ENCODE measurements around the gene SEMA4A. TPM values are rescaled to one million over a fixed set of nuclear protein-coding genes. Genes with fewer than 3 reads are reported as not detected.

The SEMA4A gene
- total RNA-seq, 1 experiment from 2014 or later, result 46.7 TPM

GRCh38 chr1:156149374-156150332 lies 3.7 kb upstream of the SEMA4A start:
- Histone ChIP-seq H3K9me3 (ENCODE audit: low read length) (no peaks in the 10 kb centered on the region), H3K4me2 (ENCODE audit: low read depth, low read length, poor library complexity, severe bottlenecking) (peak overlapping the region; percentile 93), H3K79me2 (ENCODE audit: low read length) (peaks cover 10% of the 10 kb centered on the region), H3K4me3 (ENCODE audit: low read length) (peak overlapping the region; percentile 78), H3K4me1 (ENCODE audit: low read length) (peaks cover 89% of the 10 kb centered on the region), H3K27ac (ENCODE audit: low read length) (peak overlapping the region; percentile 92), H3K9ac (ENCODE audit: low read length) (peak overlapping the region; percentile 78), H2AFZ (ENCODE audit: low read length) (peak overlapping the region; percentile 34; the same call in 1 of the 2 replicates), H3K9me2 (replicated peaks; ENCODE audit: insufficient read depth, low read length) (no peaks in the 10 kb centered on the region), H3K36me3 (ENCODE audit: insufficient read depth, low read length) (no peaks in the 10 kb centered on the region), H4K20me1 (ENCODE audit: insufficient read depth, low read depth, low read length) (no peaks in the 10 kb centered on the region), H3K27me3 (ENCODE audit: low read length) (no peaks in the 10 kb centered on the region)
- DNase-seq, result peak; percentile 92

GRCh38 chr1:156150333-156151011 lies 2.9 kb upstream of the SEMA4A start:
- no peaks in the 10 kb centered on the region for H3K9me2 ChIP-seq (replicated peaks; ENCODE audit: insufficient read depth, low read length)
- peak overlapping the region; percentile 78 for H3K9ac ChIP-seq (ENCODE audit: low read length)
- peak overlapping the region; percentile 78 for H3K4me3 ChIP-seq (ENCODE audit: low read length)
- peak; percentile 52 for DNase-seq
- H3K79me2 ChIP-seq (ENCODE audit: low read length), result peaks cover 18% of the 10 kb centered on the region
- peak overlapping the region; percentile 34; the same call in 1 of the 2 replicates for H2AFZ ChIP-seq (ENCODE audit: low read length)
- H4K20me1 ChIP-seq (ENCODE audit: insufficient read depth, low read depth, low read length), result no peaks in the 10 kb centered on the region
- H3K27ac ChIP-seq (ENCODE audit: low read length), result peak overlapping the region; percentile 92
- no peaks in the 10 kb centered on the region for H3K27me3 ChIP-seq (ENCODE audit: low read length)
- no peaks in the 10 kb centered on the region for H3K36me3 ChIP-seq (ENCODE audit: insufficient read depth, low read length)
- peaks cover 97% of the 10 kb centered on the region for H3K4me1 ChIP-seq (ENCODE audit: low read length)
- H3K4me2 ChIP-seq (ENCODE audit: low read depth, low read length, poor library complexity, severe bottlenecking), result peak overlapping the region; percentile 93
- no peaks in the 10 kb centered on the region for H3K9me3 ChIP-seq (ENCODE audit: low read length)

DNA sequence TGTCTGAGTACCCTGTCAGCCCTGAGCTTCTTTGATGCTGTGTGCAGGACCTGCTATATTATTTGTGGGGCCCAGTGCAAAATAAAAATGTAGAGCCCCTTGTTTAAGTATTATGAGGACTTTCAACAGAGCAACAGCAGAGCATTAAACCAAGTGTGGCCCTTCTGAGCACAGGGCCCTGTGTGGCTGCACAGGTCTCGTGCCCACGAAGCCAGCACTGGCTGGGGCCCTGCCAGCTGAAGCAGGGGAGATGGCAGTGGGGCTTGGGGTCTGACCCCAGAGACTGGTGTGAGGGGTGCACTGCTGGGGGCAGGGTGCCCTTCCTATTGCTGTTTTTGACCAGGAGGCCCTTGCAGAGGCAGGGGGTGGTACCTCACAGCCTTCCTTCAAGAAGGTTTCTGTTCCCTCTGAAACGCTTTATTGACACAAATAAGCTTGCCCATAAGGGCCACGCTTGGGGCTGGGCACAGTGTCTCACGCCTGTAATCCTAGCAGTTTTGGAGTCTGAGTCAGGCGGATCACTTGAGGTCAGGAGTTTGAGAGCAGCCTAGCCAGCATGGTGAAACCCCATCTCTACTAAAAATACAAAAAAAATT lies 2.2 kb upstream of the SEMA4A start:
- peak overlapping the region; percentile 78 for H3K4me3 ChIP-seq (ENCODE audit: low read length)
- H2AFZ ChIP-seq (ENCODE audit: low read length), result 0 out of 2 replicates have a peak overlapping the region, but pooled peaks have one; percentile 11
- peaks cover 100% of the 10 kb centered on the region for H3K4me1 ChIP-seq (ENCODE audit: low read length)

DNA sequence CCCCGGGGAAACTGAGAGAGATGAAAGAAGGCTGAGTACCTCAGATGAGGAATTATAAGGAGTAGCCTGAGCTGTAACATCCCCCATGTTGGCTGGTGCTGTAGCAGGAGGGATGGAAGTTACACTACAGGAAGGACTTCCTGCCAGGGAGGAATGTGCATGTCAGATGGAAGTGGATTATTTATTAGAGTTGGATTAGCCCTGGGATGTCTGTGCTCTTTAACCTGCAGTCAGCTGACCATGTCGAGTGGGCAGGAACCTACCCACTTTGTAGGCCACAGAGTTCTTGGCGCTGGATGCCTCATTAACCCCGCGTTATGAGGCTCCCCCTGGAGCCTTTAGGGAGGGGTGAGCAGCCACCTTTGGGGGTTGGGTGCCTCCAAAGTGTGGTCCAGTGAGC lies 757 bp upstream of the SEMA4A start:
- no peaks in the 10 kb centered on the region for H3K27me3 ChIP-seq (ENCODE audit: low read length)
- H3K36me3 ChIP-seq (ENCODE audit: insufficient read depth, low read length), result no peaks in the 10 kb centered on the region
- no peak for DNase-seq
- no peaks in the 10 kb centered on the region for H3K9me3 ChIP-seq (ENCODE audit: low read length)
- H4K20me1 ChIP-seq (ENCODE audit: insufficient read depth, low read depth, low read length), result no peaks in the 10 kb centered on the region
- peak overlapping the region; percentile 92 for H3K27ac ChIP-seq (ENCODE audit: low read length)
- no peak overlapping the region for H2AFZ ChIP-seq (ENCODE audit: low read length)
- H3K4me2 ChIP-seq (ENCODE audit: low read depth, low read length, poor library complexity, severe bottlenecking), result peak overlapping the region; percentile 93
- H3K9ac ChIP-seq (ENCODE audit: low read length), result peak overlapping the region; percentile 78
- H3K4me3 ChIP-seq (ENCODE audit: low read length), result peak overlapping the region; percentile 37; the same call in 1 of the 2 replicates
- peaks cover 21% of the 10 kb centered on the region for H3K79me2 ChIP-seq (ENCODE audit: low read length)
- no peaks in the 10 kb centered on the region for H3K9me2 ChIP-seq (replicated peaks; ENCODE audit: insufficient read depth, low read length)
- H3K4me1 ChIP-seq (ENCODE audit: low read length), result peaks cover 96% of the 10 kb centered on the region

More for the DNA sequence above, 2.2 kb upstream of the SEMA4A start:
- H3K9me3 ChIP-seq (ENCODE audit: low read length), result no peaks in the 10 kb centered on the region
- no peaks in the 10 kb centered on the region for H3K9me2 ChIP-seq (replicated peaks; ENCODE audit: insufficient read depth, low read length)
- H3K27me3 ChIP-seq (ENCODE audit: low read length), result no peaks in the 10 kb centered on the region
- H3K36me3 ChIP-seq (ENCODE audit: insufficient read depth, low read length), result no peaks in the 10 kb centered on the region
- H3K9ac ChIP-seq (ENCODE audit: low read length), result peak overlapping the region; percentile 78
- peak; percentile 58 for DNase-seq
- peak overlapping the region; percentile 92 for H3K27ac ChIP-seq (ENCODE audit: low read length)
- H3K79me2 ChIP-seq (ENCODE audit: low read length), result peaks cover 21% of the 10 kb centered on the region
- no peaks in the 10 kb centered on the region for H4K20me1 ChIP-seq (ENCODE audit: insufficient read depth, low read depth, low read length)
- peak overlapping the region; percentile 93 for H3K4me2 ChIP-seq (ENCODE audit: low read depth, low read length, poor library complexity, severe bottlenecking)

DNA sequence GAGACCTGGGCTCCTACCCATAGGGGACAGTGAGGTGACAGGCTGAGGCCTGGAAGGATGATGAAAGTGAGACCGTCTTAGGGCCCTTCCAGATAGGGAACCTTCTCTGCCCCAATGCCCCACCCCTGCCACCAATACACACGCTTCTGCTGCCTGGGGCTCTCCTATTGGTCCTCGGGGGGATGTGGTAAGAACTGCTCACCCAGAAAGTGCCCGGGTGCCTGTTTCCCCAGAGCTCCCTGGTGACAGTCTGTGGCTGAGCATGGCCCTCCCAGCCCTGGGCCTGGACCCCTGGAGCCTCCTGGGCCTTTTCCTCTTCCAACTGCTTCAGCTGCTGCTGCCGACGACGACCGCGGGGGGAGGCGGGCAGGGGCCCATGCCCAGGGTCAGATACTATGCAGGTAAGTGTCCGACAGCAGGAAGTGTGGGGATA lies 948 bp downstream of the SEMA4A start:
- Histone ChIP-seq H3K4me3 (ENCODE audit: low read length) (peak overlapping the region; percentile 88), H3K27ac (ENCODE audit: low read length) (peak overlapping the region; percentile 92), H3K36me3 (ENCODE audit: insufficient read depth, low read length) (no peaks in the 10 kb centered on the region), H3K4me1 (ENCODE audit: low read length) (peaks cover 82% of the 10 kb centered on the region), H3K9ac (ENCODE audit: low read length) (peak overlapping the region; percentile 86), H3K9me2 (replicated peaks; ENCODE audit: insufficient read depth, low read length) (no peaks in the 10 kb centered on the region), H3K4me2 (ENCODE audit: low read depth, low read length, poor library complexity, severe bottlenecking) (peak overlapping the region; percentile 93), H3K27me3 (ENCODE audit: low read length) (no peaks in the 10 kb centered on the region), H3K79me2 (ENCODE audit: low read length) (peaks cover 21% of the 10 kb centered on the region), H2AFZ (ENCODE audit: low read length) (peak overlapping the region; percentile 82), H3K9me3 (ENCODE audit: low read length) (no peaks in the 10 kb centered on the region), H4K20me1 (ENCODE audit: insufficient read depth, low read depth, low read length) (no peaks in the 10 kb centered on the region)
- DNase-seq, result peak; percentile 93

GRCh38 chr1:156155756-156156510 lies 2.5 kb downstream of the SEMA4A start:
- Histone ChIP-seq H3K4me3 (ENCODE audit: low read length) (peak overlapping the region; percentile 88), H3K27me3 (ENCODE audit: low read length) (no peaks in the 10 kb centered on the region), H4K20me1 (ENCODE audit: insufficient read depth, low read depth, low read length) (no peaks in the 10 kb centered on the region), H3K79me2 (ENCODE audit: low read length) (peaks cover 21% of the 10 kb centered on the region), H3K9me2 (replicated peaks; ENCODE audit: insufficient read depth, low read length) (no peaks in the 10 kb centered on the region), H3K4me2 (ENCODE audit: low read depth, low read length, poor library complexity, severe bottlenecking) (peak overlapping the region; percentile 93), H3K9ac (ENCODE audit: low read length) (peak overlapping the region; percentile 86), H3K4me1 (ENCODE audit: low read length) (peaks cover 66% of the 10 kb centered on the region), H3K9me3 (ENCODE audit: low read length) (no peaks in the 10 kb centered on the region), H3K27ac (ENCODE audit: low read length) (no peak overlapping the region), H3K36me3 (ENCODE audit: insufficient read depth, low read length) (no peaks in the 10 kb centered on the region), H2AFZ (ENCODE audit: low read length) (no peak overlapping the region)
- DNase-seq, result no peak

DNA sequence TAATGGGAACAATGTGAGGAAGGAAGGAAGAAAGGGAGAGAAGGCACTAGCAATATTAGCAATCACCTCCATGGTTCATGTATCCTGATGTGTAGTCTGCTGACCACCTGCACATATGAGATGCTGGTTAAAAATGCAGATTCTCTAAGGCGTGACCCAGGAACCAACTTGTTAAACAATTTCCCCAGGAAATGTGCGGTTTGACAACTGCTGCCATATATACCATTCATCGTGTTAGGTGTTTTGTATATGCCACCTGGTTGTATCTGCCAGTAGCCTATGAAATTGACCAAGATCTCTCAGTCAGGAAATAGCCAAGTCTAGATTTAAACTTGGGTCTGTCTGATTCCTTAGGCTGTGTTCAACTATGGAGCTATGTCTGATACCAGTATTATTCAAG lies 4.1 kb downstream of the SEMA4A start:
- peaks cover 16% of the 10 kb centered on the region for H3K79me2 ChIP-seq (ENCODE audit: low read length)
- H3K4me1 ChIP-seq (ENCODE audit: low read length), result peaks cover 51% of the 10 kb centered on the region
- no peaks in the 10 kb centered on the region for H3K9me2 ChIP-seq (replicated peaks; ENCODE audit: insufficient read depth, low read length)
- H3K4me2 ChIP-seq (ENCODE audit: low read depth, low read length, poor library complexity, severe bottlenecking), result peak overlapping the region; percentile 8
- H3K27me3 ChIP-seq (ENCODE audit: low read length), result no peaks in the 10 kb centered on the region
- H3K36me3 ChIP-seq (ENCODE audit: insufficient read depth, low read length), result 0 out of 2 replicates have a peak, but pooled peaks cover 5% of the 10 kb centered on the region
- H3K9me3 ChIP-seq (ENCODE audit: low read length), result no peaks in the 10 kb centered on the region
- H2AFZ ChIP-seq (ENCODE audit: low read length), result no peak overlapping the region
- no peak overlapping the region for H3K4me3 ChIP-seq (ENCODE audit: low read length)
- H3K9ac ChIP-seq (ENCODE audit: low read length), result no peak overlapping the region
- H3K27ac ChIP-seq (ENCODE audit: low read length), result peak overlapping the region; percentile 14; the same call in 1 of the 2 replicates
- DNase-seq, result no peak
- no peaks in the 10 kb centered on the region for H4K20me1 ChIP-seq (ENCODE audit: insufficient read depth, low read depth, low read length)

Measured in Karpas-422 (cell line).